Calu3 (cell line): ENCODE data around the gene LRRC36. TPM values are rescaled to one million over a fixed set of nuclear protein-coding genes. Genes with fewer than 3 reads are reported as not detected.

Experiments
- BruUV-seq: library from RNA; stranded (reverse); fragments of 400-500 nt; replicated peaks from 2 replicates; lab custom pipeline; 2021; lab: Mats Ljungman, UMichigan
- CTCF ChIA-PET: fragments of 300-600 bp; sonication (Branson Sonifier 250); formaldehyde crosslinking; loops from one replicate; lab custom pipeline; 2022; ENCODE audit warnings: antibody characterized with exemption; lab: Charles Lee
- DNase-seq: peaks from one replicate; pipeline ENCODE4 v3.0.0; 2022
- H3K27ac Mint-ChIP-seq: one replicate; pipeline ENCODE4 v1.8.0; 2022; ENCODE audit warnings: mixed read lengths; ENCODE audit not compliant: unreplicated experiment
- H3K27me3 Mint-ChIP-seq: one replicate; pipeline ENCODE4 v1.8.0; 2022; ENCODE audit warnings: mixed read lengths; ENCODE audit not compliant: unreplicated experiment
- H3K36me3 Mint-ChIP-seq: one replicate; pipeline ENCODE4 v1.8.0; 2022; ENCODE audit warnings: mild to moderate bottlenecking, moderate library complexity, mixed read lengths; ENCODE audit not compliant: insufficient read depth, unreplicated experiment
- H3K4me1 Mint-ChIP-seq: one replicate; pipeline ENCODE4 v1.8.0; 2022; ENCODE audit warnings: mild to moderate bottlenecking, low read depth, mixed read lengths; ENCODE audit not compliant: unreplicated experiment
- H3K4me3 Mint-ChIP-seq: one replicate; pipeline ENCODE4 v1.8.0; 2022; ENCODE audit warnings: mild to moderate bottlenecking, low read depth, moderate library complexity, mixed read lengths; ENCODE audit not compliant: unreplicated experiment
- H3K9me3 Mint-ChIP-seq: one replicate; pipeline ENCODE4 v1.8.0; 2022; ENCODE audit warnings: low read depth, mixed read lengths; ENCODE audit not compliant: unreplicated experiment
- intact Hi-C: fragments of 100-400 bp; cut with micrococcal nuclease; formaldehyde crosslinking; loops from one replicate; pipeline ENCODE4 v1.10.0; 2022; ENCODE audit not compliant: unreplicated experiment
- total RNA-seq: library from RNA; stranded (reverse); gene quantifications from 2 replicates; pipeline ENCODE4 v1.2.3, GENCODE V29; 2022
- TF ChIP-seq, protein P1 (sequence below): fragments of 200-600 bp; IDR thresholded peaks from one replicate; pipeline ENCODE4 v1.8.0; 2022; ENCODE audit warnings: antibody characterized with exemption; ENCODE audit not compliant: unreplicated experiment

LRRC36 gene
- total RNA-seq, 1 experiment from 2014 or later: 9.2 TPM

DNA sequence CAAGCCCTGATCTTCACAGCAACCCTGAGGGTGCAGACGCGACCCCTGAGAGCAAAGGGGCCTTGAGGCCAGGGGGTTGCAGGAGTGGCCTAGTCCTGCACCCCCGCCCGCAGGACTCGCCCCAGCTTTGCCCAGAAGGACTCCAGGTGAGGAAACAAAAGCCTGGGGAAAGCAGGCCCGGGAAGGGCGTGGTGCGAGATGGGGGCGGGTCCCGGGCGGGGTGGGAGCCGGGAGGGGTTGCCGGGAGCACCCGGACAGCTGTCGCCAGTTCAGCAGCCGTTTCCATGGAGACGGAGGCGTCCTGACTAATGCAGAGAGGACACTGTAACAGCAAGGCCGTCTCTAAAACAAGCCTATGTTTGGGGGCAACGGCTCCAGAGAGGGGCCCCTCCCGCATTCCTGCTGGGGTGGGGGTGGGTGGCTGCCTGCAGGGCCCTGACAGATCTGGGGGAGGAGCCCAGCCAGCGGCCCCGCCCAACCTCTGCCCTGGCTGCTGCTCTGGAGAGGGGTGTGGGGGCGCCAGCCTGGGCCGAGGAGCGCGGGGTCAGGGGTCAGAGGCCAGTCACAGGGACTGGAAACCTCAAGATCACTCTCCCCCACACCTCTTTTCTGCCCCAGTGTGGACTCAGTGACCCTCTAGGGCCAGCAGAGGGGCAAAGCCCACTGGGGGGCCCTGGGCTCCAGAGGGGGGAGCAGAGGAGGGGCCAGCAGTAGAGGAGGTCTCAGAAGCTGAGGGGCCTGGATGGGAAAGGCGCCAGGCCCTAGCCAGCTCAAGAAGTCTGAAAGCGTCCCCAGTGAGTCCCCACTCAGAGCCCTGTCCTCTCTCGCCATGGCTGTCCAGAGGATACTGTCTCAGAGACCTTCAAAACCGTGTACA, 69.8 kb downstream of the LRRC36 start:
- no TSS peak for BruUV-seq
- CTCF ChIA-PET: interaction anchor here (0.6 to 1.5 kb wide), 11 partner anchors 8 to 153 kb away, joined by 3 to 9 read pairs (median 4); no protein-coding TSS in a partner anchor
- H3K4me3 Mint-ChIP-seq: peak overlapping the region; percentile 46

DNA sequence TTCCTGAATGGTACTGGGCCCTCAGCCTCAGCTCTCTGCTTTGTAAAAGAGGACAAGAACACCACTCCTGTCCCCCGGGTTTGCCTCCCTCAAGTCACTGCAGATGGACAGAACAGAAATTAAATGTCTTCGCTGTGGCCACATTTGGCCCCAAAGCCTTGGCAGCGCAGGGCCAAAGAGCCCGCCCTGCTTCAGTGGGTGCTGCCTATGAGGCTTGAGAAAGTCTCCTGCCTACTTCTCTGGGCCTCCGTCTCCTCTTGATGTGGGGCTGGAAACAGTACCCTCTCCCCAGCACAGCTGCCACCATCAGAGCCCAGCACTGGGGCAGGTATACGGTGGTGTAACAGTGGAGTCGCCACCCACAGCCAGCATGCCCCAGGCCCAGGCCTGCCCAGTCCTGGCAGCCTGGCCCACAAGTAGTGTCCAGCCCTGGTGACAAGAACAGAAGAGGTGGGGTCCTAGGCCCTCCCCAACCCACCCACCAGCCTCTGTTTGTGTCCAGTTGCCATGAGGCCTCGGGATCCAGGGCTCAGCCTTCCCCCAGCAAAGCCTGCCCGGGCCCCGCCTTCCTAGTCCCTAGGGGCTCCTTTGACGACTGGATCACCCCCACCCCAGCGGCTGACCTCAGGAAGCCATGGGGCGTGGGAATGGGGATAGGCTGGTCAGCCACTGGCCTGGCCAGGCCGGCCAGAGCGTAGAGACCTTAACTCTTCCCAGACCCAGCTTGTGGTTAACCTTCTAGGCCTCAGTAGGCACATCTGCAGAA, 70.6 kb downstream of the LRRC36 start:
- intact Hi-C loops: loop anchor here (5.0 kb wide), 2 partner anchors 35 to 135 kb away; no protein-coding TSS in a partner anchor
- H3K36me3 Mint-ChIP-seq: peaks cover 47% of the 10 kb centered on the region
- H3K27ac Mint-ChIP-seq: peak overlapping the region; percentile 90
- CTCF ChIA-PET: interaction anchor here (0.7 to 0.9 kb wide), 2 partner anchors 24 to 41 kb away, joined by 3 read pairs; no protein-coding TSS in a partner anchor
- H3K9me3 Mint-ChIP-seq: no peaks in the 10 kb centered on the region
- no peak for DNase-seq
- H3K27me3 Mint-ChIP-seq: no peaks in the 10 kb centered on the region
- peaks cover 33% of the 10 kb centered on the region for H3K4me1 Mint-ChIP-seq
- no TSS peak for BruUV-seq
- TF ChIP-seq, protein P1, sequence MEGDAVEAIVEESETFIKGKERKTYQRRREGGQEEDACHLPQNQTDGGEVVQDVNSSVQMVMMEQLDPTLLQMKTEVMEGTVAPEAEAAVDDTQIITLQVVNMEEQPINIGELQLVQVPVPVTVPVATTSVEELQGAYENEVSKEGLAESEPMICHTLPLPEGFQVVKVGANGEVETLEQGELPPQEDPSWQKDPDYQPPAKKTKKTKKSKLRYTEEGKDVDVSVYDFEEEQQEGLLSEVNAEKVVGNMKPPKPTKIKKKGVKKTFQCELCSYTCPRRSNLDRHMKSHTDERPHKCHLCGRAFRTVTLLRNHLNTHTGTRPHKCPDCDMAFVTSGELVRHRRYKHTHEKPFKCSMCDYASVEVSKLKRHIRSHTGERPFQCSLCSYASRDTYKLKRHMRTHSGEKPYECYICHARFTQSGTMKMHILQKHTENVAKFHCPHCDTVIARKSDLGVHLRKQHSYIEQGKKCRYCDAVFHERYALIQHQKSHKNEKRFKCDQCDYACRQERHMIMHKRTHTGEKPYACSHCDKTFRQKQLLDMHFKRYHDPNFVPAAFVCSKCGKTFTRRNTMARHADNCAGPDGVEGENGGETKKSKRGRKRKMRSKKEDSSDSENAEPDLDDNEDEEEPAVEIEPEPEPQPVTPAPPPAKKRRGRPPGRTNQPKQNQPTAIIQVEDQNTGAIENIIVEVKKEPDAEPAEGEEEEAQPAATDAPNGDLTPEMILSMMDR: no peak
- no peak overlapping the region for H3K4me3 Mint-ChIP-seq

More for the DNA sequence above, 69.8 kb downstream of the LRRC36 start:
- DNase-seq: peak; percentile 92
- intact Hi-C loops: loop anchor here (5.0 kb wide), 2 partner anchors 34 to 134 kb away; no protein-coding TSS in a partner anchor
- Mint-ChIP-seq H3K27ac (peak overlapping the region; percentile 90), H3K4me1 (peaks cover 41% of the 10 kb centered on the region), H3K9me3 (no peaks in the 10 kb centered on the region), H3K27me3 (no peaks in the 10 kb centered on the region), H3K36me3 (peaks cover 53% of the 10 kb centered on the region)
- TF ChIP-seq, protein P1: no peak

DNA sequence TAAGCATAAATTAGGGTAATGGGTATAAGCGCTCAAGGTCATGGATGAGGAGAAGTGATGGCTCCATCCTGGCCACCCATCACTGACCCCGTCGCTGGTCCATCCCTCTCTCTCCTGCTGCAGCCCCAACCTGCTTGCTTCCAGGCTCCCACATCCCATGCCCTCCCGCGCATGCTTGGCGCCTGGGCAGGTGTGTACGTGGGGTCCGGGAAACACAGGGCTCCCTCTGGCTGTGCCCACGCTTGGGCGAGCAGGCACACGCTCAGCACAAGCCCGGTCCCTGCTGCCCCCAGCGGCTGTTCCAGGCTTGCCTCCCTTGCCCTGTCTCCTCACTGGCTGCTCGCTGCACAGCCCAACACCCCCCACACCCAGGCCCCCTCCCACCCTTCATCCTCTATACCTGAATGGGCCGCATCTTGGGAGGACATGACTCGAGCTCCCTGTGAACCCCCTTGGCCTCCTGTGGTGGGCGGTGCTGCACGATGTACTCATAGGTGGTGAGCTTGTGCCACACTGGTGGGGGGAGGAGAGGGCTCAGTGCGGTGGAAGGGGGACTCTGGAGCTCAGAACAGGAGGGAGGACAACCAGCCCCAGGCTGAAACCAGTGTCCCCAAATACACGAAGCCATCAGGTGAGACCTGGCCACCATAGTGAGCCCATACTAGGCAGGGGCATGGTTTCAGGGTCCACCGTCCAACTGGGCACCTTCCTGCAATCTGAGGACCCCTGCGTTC, 71.4 kb downstream of the LRRC36 start:
- BruUV-seq: no TSS peak
- no peak overlapping the region for H3K27ac Mint-ChIP-seq
- CTCF ChIA-PET: interaction anchor here (0.7 to 1.8 kb wide), 2 partner anchors 42 to 137 kb away, joined by 3 to 17 read pairs; no protein-coding TSS in a partner anchor
- H3K36me3 Mint-ChIP-seq: peaks cover 47% of the 10 kb centered on the region
- intact Hi-C loops: loop anchor here (5.0 kb wide), 2 partner anchors 36 to 136 kb away; no protein-coding TSS in a partner anchor
- no peak overlapping the region for H3K4me3 Mint-ChIP-seq
- TF ChIP-seq, protein P1: no peak
- H3K27me3 Mint-ChIP-seq: no peaks in the 10 kb centered on the region
- DNase-seq: no peak
- H3K9me3 Mint-ChIP-seq: no peaks in the 10 kb centered on the region
- peaks cover 31% of the 10 kb centered on the region for H3K4me1 Mint-ChIP-seq
